ENCODE measurements around the gene FAM168A. TPM values are rescaled to one million over a fixed set of nuclear protein-coding genes. Genes with fewer than 3 reads are reported as not detected.

FAM168A gene
- total RNA-seq, 1 donor from 2014 or later: 31.0 TPM

DNA sequence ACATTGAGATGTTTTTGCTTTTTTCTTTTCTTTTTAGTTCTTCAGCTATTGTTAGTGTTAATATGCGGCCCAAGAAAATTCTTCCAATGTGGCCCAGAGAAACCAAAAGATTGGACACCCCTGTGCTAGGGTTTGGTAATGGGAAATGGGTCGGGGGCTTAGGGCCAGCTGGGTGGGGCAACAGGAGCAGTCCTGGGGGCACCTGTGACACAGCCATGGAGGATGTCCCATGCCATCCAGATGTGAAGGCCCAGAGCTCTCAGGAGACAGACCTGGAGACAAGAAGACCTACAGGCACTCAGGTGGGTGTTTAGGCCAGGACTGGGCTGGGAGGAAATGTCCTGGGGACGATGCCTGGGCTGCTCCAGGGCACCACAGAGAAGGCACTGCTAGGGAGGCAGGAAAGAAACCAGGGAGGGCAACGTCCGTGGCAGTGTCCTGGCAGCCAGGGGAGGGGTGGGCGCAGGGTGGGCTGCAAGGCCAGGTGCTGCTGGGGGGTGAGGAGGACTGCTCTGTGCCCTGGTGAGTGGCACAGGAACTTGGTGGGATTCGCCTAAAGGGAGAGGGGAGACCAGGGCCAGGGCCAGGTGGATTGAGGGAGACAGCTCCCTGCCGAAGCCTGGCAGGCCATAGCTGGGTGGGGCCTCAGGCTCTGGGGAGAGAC lies 200.3 kb downstream of the FAM168A start:
- no peaks in the 10 kb centered on the region for H3K9me3 ChIP-seq
- no peaks in the 10 kb centered on the region for H3K27me3 ChIP-seq (ENCODE audit: low read depth)
- TF ChIP-seq, protein P1, sequence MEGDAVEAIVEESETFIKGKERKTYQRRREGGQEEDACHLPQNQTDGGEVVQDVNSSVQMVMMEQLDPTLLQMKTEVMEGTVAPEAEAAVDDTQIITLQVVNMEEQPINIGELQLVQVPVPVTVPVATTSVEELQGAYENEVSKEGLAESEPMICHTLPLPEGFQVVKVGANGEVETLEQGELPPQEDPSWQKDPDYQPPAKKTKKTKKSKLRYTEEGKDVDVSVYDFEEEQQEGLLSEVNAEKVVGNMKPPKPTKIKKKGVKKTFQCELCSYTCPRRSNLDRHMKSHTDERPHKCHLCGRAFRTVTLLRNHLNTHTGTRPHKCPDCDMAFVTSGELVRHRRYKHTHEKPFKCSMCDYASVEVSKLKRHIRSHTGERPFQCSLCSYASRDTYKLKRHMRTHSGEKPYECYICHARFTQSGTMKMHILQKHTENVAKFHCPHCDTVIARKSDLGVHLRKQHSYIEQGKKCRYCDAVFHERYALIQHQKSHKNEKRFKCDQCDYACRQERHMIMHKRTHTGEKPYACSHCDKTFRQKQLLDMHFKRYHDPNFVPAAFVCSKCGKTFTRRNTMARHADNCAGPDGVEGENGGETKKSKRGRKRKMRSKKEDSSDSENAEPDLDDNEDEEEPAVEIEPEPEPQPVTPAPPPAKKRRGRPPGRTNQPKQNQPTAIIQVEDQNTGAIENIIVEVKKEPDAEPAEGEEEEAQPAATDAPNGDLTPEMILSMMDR (IDR thresholded peaks at IDR 0.05): no peak
- intact Hi-C loops (cut with DNase I): no loop called here
- H3K4me1 ChIP-seq: peaks cover 3% of the 10 kb centered on the region
- ATAC-seq: no peak
- H3K27ac ChIP-seq: no peak overlapping the region
- DNase-seq: no peak
- H3K36me3 ChIP-seq: peaks cover 32% of the 10 kb centered on the region
- no peak overlapping the region for H3K4me3 ChIP-seq

DNA sequence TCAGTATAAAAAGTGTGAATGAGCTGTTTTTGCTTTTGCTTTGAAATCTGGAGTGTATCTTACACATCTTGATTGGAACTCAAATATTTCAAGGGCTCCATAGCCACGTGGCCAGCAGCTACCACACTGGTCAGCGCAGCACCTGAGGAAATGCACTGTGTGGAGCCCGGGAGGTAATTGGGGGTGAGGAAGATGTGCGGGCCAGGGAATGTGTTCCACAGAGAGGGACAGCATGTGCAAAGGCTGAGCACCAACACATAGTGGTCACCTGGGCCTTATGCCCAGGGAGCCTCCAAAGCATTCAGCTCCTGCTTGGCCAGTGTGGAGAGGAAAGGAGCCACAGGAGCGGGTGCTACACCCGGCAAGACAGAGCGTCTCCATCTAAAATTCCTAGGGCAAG lies 200.9 kb downstream of the FAM168A start:
- Histone ChIP-seq H3K27me3 (ENCODE audit: low read depth) (no peaks in the 10 kb centered on the region), H3K4me1 (peaks cover 3% of the 10 kb centered on the region), H3K4me3 (no peak overlapping the region), H3K9me3 (no peaks in the 10 kb centered on the region), H3K36me3 (peaks cover 38% of the 10 kb centered on the region), H3K27ac (no peak overlapping the region)
- ATAC-seq (peak; percentile 12 to 51), DNase-seq (no peak)
- TF ChIP-seq, protein P1 (IDR thresholded peaks at IDR 0.05): no peak
- intact Hi-C loops (cut with DNase I): no loop called here

DNA sequence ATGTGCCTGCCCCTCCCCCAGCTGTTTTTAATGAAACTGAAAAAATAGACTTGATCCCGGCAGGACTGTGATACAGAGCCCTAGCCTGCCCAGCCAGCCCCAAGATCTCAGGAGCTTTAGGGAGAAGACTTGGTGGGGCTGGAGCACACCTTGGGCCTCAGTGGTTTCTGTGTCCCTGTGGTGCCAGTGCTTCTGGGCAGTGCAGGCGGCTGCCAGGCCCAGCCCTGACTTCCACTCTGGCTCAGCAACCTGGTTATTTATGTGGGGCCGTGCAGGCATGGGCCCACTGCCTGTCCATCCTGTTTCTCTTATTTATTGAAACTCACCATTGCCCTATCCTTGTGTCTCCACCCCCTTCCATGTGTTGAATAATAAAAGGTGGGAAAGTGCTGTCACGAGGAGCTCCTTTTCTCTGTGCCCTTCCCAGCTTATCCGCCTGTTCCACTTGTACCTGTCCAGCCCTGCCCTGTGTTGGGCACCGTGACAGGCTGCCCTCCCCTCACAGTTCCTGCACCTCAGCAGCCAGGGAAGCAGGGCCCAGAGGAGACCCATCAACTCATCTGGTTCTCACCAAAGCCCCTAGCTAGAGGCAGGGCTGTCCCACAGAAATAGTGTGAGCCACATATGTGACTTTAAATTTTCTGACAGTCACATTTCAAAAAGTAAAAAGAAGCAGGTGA lies 201.5 kb downstream of the FAM168A start:
- ATAC-seq (peak in 1 of 2 donors; percentile 37), DNase-seq (no peak)
- TF ChIP-seq, protein P1 (IDR thresholded peaks at IDR 0.05): no peak
- intact Hi-C loops (cut with DNase I): no loop called here
- Histone ChIP-seq H3K27me3 (ENCODE audit: low read depth) (no peaks in the 10 kb centered on the region), H3K9me3 (no peaks in the 10 kb centered on the region), H3K27ac (no peak overlapping the region), H3K36me3 (peaks cover 41% of the 10 kb centered on the region), H3K4me1 (peaks cover 3% of the 10 kb centered on the region), H3K4me3 (no peak overlapping the region)

DNA sequence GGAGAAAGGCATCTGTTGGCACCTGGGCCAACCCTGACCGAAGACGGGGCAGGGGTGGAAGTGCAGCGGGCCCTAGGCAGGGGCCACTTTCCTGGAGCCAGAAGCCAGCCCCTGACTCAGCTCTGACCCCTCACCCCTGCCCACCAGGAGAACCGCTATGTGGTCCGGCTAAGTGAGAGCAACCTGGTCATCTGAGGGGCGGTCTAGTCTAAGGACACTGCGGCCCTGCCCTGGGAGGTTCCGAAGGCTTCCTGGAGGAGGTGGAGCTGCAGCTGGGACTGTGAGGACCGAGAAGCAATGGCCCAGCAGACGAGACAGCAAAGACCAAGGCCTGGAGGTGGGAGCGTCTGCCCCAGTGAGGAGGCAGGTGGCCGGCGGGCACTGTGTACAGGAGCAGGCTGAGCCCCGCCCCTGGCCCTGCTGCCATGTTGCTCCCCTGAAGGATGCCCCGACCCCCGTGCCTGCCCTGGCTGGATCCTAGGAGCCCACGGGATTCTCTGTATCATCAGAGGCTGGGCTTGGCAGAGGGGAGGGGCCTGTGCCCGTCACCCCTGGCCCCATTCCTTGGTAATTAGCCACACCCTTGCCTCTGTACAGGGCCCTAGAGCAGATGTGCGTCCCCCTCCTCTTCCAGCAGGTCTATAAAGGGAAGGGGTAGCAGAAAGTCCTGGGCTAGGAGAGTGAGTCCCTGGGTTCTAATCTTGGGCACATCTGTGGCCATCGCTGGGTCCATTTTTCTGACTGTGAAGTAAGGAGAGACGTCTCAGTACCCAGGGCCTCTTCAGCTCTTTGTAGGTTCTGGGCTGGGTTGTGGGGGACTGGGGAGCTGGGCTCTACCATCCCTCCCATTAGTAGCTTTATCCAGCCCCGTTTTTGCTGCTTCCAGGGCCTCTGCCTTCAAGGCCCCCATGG lies 202.4 kb downstream of the FAM168A start:
- no peaks in the 10 kb centered on the region for H3K27me3 ChIP-seq (ENCODE audit: low read depth)
- peaks cover 3% of the 10 kb centered on the region for H3K4me1 ChIP-seq
- peaks cover 45% of the 10 kb centered on the region for H3K36me3 ChIP-seq
- DNase-seq: no peak
- intact Hi-C loops (cut with DNase I): no loop called here
- H3K4me3 ChIP-seq: no peak overlapping the region
- H3K27ac ChIP-seq: no peak overlapping the region
- TF ChIP-seq, protein P1 (IDR thresholded peaks at IDR 0.05): no peak
- ATAC-seq: no peak
- no peaks in the 10 kb centered on the region for H3K9me3 ChIP-seq

DNA sequence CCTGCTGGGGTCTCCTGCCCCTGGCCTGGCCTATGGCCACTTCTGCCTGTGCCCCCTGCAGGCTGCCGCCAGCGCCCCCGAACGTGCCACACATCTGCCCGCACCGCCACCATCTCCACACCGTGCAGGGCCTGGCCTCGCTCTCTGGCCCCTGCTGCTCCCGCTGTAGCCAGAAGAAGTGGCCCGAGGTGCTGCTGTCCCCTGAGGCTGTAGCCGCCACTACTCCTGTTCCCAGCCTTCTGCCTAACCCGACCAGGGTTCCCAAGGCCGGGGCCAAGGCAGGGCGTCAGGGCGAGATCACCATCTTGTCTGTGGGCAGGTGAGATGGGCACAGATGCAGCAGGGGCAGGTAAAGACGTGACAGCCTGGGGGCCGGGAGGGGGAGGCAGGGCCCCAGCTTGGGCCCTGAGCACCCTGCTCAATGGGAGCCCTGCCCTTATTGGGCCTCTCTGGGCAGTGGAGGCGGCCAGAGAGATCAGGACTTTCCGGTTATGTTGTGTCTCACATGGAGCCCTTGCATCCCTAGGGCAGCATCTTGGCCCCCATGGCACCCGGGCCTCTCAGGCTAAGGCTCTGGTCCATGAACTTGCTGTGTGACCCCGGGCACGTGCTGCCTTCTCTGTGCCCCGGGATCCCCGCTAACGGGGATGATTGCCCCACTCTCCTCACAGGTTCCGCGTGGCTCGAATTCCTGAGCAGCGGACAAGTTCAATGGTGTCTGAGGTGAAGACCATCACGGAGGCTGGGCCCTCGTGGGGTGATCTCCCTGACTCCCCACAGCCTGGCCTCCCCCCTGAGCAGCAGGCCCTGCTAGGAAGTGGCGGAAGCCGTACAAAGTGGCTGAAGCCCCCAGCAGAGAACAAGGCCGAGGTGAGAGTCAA lies 203.3 kb downstream of the FAM168A start:
- Histone ChIP-seq H3K36me3 (peaks cover 46% of the 10 kb centered on the region), H3K4me3 (no peak overlapping the region), H3K9me3 (no peaks in the 10 kb centered on the region), H3K27me3 (ENCODE audit: low read depth) (no peaks in the 10 kb centered on the region), H3K4me1 (peaks cover 3% of the 10 kb centered on the region), H3K27ac (no peak overlapping the region)
- TF ChIP-seq, protein P1 (IDR thresholded peaks at IDR 0.05): no peak
- ATAC-seq: no peak
- intact Hi-C loops (cut with DNase I): no loop called here
- DNase-seq: no peak
